ENCODE data around the gene VAV2. TPM values are rescaled to one million over a fixed set of nuclear protein-coding genes. Genes with fewer than 3 reads are reported as not detected.

Gene VAV2
- total and polyA plus RNA-seq, 2 experiments from 2014 or later, result 8.1 to 28.9 TPM

DNA sequence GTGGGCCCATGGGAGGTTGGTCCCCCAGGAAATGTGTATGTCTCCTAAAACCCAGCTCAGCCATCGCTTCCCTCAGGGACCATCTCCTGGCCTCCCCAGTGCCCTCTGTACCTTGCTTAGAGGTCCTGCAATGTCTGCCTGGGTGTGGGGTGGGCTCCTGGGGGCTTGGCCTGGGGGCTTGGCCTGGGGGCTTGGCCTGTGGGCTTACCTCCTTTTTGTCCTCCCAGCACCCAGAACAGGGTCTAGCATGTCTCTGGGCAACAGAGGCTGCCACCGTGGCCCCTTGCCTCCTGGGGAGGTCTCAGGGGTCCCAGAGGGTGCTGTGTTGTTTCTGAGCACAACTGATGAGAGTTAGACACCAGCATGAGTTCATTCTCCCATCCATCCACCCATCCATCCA lies 10.7 kb upstream of the VAV2 start:
- ATAC-seq, result no peak
- peaks cover 2% of the 10 kb centered on the region for H3K27me3 Mint-ChIP-seq (ENCODE audit: insufficient read depth, low read depth, poor library complexity)
- TF ChIP-seq JUNB (IDR thresholded peaks at IDR 0.05; ENCODE audit: unreplicated experiment), result no peak
- TF ChIP-seq NANOG (IDR thresholded peaks at IDR 0.05; ENCODE audit: borderline replicate concordance), result no peak
- TF ChIP-seq, protein P1, sequence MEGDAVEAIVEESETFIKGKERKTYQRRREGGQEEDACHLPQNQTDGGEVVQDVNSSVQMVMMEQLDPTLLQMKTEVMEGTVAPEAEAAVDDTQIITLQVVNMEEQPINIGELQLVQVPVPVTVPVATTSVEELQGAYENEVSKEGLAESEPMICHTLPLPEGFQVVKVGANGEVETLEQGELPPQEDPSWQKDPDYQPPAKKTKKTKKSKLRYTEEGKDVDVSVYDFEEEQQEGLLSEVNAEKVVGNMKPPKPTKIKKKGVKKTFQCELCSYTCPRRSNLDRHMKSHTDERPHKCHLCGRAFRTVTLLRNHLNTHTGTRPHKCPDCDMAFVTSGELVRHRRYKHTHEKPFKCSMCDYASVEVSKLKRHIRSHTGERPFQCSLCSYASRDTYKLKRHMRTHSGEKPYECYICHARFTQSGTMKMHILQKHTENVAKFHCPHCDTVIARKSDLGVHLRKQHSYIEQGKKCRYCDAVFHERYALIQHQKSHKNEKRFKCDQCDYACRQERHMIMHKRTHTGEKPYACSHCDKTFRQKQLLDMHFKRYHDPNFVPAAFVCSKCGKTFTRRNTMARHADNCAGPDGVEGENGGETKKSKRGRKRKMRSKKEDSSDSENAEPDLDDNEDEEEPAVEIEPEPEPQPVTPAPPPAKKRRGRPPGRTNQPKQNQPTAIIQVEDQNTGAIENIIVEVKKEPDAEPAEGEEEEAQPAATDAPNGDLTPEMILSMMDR (conservative IDR thresholded peaks at IDR 0.05; ENCODE audit: low read depth in 2 of 2), result no peak
- TF ChIP-seq STAT1 (IDR thresholded peaks at IDR 0.05; ENCODE audit: unreplicated experiment), result no peak
- TF ChIP-seq ETS1 (IDR thresholded peaks at IDR 0.05), result no peak
- no peak for TF ChIP-seq ZNF331 (CRISPR knock-in tag; IDR thresholded peaks at IDR 0.05; ENCODE audit: low read depth)
- no peak for TF ChIP-seq EZH2phosphoT487 (IDR thresholded peaks at IDR 0.05; ENCODE audit: unreplicated experiment)
- TF ChIP-seq ZNF114 (CRISPR knock-in tag; IDR thresholded peaks at IDR 0.05), result no peak
- TF ChIP-seq ZNF462 (CRISPR knock-in tag; IDR thresholded peaks at IDR 0.05), result no peak
- no peak for TF ChIP-seq POLR2AphosphoS5 (IDR thresholded peaks at IDR 0.05; ENCODE audit: low read depth)
- TF ChIP-seq EZH2 (IDR thresholded peaks at IDR 0.05; ENCODE audit: low read depth, unreplicated experiment), result no peak
- TF ChIP-seq REST (IDR thresholded peaks at IDR 0.05; ENCODE audit: unreplicated experiment), result no peak
- TF ChIP-seq CREB1 (CRISPR knock-in tag; IDR thresholded peaks at IDR 0.05; ENCODE audit: low read depth), result no peak
- no peaks in the 10 kb centered on the region for H3K36me3 ChIP-seq (ENCODE audit: insufficient read depth)
- H3K36me3 Mint-ChIP-seq (ENCODE audit: low read depth), result no peaks in the 10 kb centered on the region; the same call in 2 of the 3 replicates
- H3K4me1 ChIP-seq (ENCODE audit: insufficient read depth), result no peaks in the 10 kb centered on the region
- H3K9me3 Mint-ChIP-seq, result peaks cover 5% of the 10 kb centered on the region
- no peak overlapping the region for H3K4me3 Mint-ChIP-seq
- DNase-seq (ENCODE audit: low spot score), result no peak
- H3K9me2 ChIP-seq (ENCODE audit: insufficient read depth), result no peaks in the 10 kb centered on the region
- H3K27me3 ChIP-seq (ENCODE audit: insufficient read depth), result no peaks in the 10 kb centered on the region
- no peak overlapping the region for H3K4me2 ChIP-seq
- no peaks in the 10 kb centered on the region for H3K79me2 ChIP-seq (replicated peaks; ENCODE audit: insufficient read depth)
- H3K4me3 ChIP-seq, result no peak overlapping the region
- H3F3A ChIP-seq (replicated peaks; ENCODE audit: low read depth), result no peaks in the 10 kb centered on the region
- H3K27ac ChIP-seq (ENCODE audit: low read depth), result no peak overlapping the region
- no peaks in the 10 kb centered on the region for H3K4me1 Mint-ChIP-seq
- no peak overlapping the region for H3K27ac Mint-ChIP-seq
- no peak overlapping the region for H2AFZ ChIP-seq
- H4K20me1 ChIP-seq (replicated peaks; ENCODE audit: insufficient read depth), result no peaks in the 10 kb centered on the region

Measured in GM23338 (cell line).